Amygdala (tissue), 56 donors: ENCODE results near the gene GRIA1.
A peak's percentile ranks its signal among the peaks of the same experiment; 100 is the strongest.

Experiments used
- DNase-seq, 56 donors: peaks; one replicate each; lab custom pipeline; 2025; lab: John Stamatoyannopoulos, UW

GRIA1 gene

GRCh38 chr5:153490118-153491037 lies at the start of gene GRIA1:
TSS of gene GRIA1 (plus strand) at chr5:153490670.
- peak in 32 of 56 donors; percentile 5 to 68 (median 32) for DNase-seq

- peak in 8 of 56 donors; percentile 2 to 19 (median 4) for DNase-seq
Measured at GRCh38 chr5:153445875-153446579, 44.4 kb upstream of the GRIA1 start.

GRCh38 chr5:153447534-153447933 lies 42.9 kb upstream of the GRIA1 start:
- peak in 15 of 56 donors; percentile 2 to 44 (median 15) for DNase-seq

GRCh38 chr5:153456354-153456753 lies 34.1 kb upstream of the GRIA1 start:
- DNase-seq = no peak

- no peak for DNase-seq
Measured at GRCh38 chr5:153456993-153457392, 33.5 kb upstream of the GRIA1 start.

- DNase-seq = no peak
Measured at GRCh38 chr5:153458268-153458667, 32.2 kb upstream of the GRIA1 start.

- no peak for DNase-seq
Measured at GRCh38 chr5:153459051-153459743, 31.3 kb upstream of the GRIA1 start.

GRCh38 chr5:153460421-153460820 lies 30.0 kb upstream of the GRIA1 start:
- no peak for DNase-seq

GRCh38 chr5:153461341-153461740 lies 29.1 kb upstream of the GRIA1 start:
- no peak for DNase-seq

GRCh38 chr5:153463806-153464205 lies 26.7 kb upstream of the GRIA1 start:
- no peak for DNase-seq

GRCh38 chr5:153467546-153467945 lies 22.9 kb upstream of the GRIA1 start:
- no peak for DNase-seq

- no peak for DNase-seq
Measured at GRCh38 chr5:153469423-153469822, 21.0 kb upstream of the GRIA1 start.

- no peak for DNase-seq
Measured at GRCh38 chr5:153470736-153471135, 19.7 kb upstream of the GRIA1 start.

GRCh38 chr5:153476767-153477166 lies 13.7 kb upstream of the GRIA1 start:
- no peak for DNase-seq

- DNase-seq = no peak
Measured at GRCh38 chr5:153480401-153480800, 10.1 kb upstream of the GRIA1 start.

- no peak for DNase-seq
Measured at GRCh38 chr5:153483482-153483881, 7.0 kb upstream of the GRIA1 start.

GRCh38 chr5:153485641-153486040 lies 4.8 kb upstream of the GRIA1 start:
- no peak for DNase-seq

GRCh38 chr5:153486771-153487170 lies 3.7 kb upstream of the GRIA1 start:
- no peak for DNase-seq

- DNase-seq = no peak
Measured at GRCh38 chr5:153489611-153490010, 859 bp upstream of the GRIA1 start.

- peak in 1 of 56 donors; percentile 45 for DNase-seq
Measured at GRCh38 chr5:153491038-153491744, 721 bp downstream of the GRIA1 start.
